ENCODE measurements around the gene PER1. TPM values are rescaled to one million over a fixed set of nuclear protein-coding genes. Genes with fewer than 3 reads are reported as not detected.

PER1 gene, protein sequence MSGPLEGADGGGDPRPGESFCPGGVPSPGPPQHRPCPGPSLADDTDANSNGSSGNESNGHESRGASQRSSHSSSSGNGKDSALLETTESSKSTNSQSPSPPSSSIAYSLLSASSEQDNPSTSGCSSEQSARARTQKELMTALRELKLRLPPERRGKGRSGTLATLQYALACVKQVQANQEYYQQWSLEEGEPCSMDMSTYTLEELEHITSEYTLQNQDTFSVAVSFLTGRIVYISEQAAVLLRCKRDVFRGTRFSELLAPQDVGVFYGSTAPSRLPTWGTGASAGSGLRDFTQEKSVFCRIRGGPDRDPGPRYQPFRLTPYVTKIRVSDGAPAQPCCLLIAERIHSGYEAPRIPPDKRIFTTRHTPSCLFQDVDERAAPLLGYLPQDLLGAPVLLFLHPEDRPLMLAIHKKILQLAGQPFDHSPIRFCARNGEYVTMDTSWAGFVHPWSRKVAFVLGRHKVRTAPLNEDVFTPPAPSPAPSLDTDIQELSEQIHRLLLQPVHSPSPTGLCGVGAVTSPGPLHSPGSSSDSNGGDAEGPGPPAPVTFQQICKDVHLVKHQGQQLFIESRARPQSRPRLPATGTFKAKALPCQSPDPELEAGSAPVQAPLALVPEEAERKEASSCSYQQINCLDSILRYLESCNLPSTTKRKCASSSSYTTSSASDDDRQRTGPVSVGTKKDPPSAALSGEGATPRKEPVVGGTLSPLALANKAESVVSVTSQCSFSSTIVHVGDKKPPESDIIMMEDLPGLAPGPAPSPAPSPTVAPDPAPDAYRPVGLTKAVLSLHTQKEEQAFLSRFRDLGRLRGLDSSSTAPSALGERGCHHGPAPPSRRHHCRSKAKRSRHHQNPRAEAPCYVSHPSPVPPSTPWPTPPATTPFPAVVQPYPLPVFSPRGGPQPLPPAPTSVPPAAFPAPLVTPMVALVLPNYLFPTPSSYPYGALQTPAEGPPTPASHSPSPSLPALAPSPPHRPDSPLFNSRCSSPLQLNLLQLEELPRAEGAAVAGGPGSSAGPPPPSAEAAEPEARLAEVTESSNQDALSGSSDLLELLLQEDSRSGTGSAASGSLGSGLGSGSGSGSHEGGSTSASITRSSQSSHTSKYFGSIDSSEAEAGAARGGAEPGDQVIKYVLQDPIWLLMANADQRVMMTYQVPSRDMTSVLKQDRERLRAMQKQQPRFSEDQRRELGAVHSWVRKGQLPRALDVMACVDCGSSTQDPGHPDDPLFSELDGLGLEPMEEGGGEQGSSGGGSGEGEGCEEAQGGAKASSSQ (N-terminal part only)
- 9.0 TPM for total RNA-seq

DNA sequence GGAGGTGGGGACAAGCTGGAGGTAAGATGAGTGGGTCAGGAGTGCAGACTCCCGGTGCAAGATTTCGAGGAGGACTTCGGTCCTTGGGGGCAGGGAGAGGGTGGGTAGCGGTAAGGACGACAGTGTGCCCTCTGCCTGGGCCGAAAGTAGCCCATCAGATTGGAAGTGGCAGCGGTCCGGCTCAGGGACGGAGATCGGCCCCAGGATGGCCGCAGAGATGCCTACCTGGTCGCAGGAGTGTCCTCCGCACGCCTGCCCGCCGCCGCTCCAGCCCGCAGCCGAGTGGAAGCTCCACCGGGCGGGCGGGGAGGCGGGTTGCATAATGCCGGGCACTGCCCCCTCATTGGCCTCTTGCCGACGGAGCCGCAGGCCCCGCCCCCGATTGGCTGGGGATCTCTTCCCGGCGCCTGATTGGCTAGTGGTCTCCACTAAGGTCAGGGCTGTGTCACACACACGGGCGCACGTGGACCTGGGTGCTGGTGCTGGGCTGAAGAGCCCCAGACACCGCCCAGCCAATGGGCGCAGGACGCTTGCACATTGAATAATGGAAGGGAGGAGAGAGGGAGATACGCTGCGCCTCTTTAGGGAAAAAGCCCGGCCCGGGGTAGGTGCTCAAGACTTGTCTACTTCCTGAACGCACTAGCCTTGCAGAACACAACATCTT lies at the start of gene PER1:
PER1 (minus strand) TSS at position 293 of the 664 bp plus-strand sequence. CDS start 1,698 bp downstream, outside the sequence.

DNA sequence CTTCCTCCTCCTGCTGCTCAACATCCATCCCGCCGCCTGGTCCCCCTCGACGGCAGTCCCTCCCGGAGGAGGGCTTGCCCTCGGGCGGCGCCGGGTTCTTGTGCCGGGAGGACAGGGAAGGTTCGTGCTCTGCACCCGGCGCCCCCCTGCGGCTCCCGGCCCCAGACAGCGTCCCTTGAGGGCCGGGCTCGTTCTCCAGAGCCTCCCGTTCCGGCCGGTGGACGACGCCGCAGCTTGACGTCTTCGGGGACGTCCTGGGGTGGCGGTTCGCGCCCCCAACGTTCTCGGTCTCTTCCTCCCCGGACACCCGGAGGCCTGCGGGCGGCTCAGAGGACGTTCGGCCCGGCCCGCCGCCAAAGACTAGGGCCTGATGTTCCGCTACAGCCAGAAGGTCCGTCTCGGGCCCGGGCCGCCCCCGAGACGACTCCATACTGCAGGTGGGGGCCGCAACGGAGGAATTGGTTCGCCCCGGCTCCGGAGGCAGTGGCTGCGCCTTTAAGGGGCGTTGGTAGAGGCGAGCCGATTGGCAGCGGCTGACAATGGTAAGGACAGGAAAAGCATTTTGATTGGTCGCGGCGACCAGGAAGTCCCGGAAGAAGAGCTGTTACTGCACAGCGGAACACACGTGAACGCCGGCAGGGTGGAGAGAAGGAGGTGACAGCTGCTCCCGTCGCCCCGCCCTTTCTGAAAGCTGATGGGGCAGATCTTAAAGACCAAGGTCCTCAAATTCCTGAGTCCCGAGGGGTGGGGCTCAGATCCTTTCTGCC lies 37.7 kb upstream of the PER1 start, which contains the start of gene BORCS6:
BORCS6 (minus strand) TSS at position 470 of the 767 bp plus-strand sequence; CDS start at position 430, 40 bp downstream.

DNA sequence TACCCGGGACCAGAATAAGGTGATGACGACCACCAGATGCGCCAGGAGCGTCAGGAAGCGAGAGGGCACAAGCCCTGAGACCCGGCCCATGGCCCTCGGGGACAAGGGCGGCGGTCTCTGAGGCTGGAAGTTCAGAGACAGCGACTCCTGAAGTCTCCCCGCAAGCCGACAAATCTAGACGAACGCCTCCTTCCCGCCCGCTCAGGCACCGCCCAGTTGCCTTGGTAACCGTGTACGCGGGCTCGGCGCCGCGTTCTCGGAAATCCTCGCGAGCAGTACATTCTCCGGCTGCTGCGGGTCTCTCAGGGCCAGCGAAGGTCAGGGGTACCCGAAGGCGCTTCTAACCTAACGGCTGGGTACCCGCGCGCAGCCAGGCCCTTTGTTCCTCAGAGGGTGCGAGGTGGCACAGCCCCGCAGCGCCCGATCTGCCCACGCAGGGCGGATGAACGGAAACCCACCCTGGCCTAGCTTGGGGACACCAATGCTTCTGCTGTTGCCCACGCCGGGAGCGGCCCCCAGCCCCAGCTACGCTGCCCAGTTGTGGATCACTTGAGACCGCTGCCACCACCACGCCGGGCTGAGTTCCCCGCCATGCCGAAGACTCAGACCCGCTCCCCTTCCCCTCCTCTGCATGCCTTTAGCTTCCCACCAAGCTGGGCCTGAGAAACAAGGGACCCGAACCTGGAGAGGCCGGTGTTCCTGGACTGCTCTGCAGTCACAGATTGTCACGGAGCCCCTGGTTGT lies 24.2 kb upstream of the PER1 start, which contains the start of gene TMEM107:
TMEM107 (minus strand) TSS at position 184 of the 744 bp plus-strand sequence; CDS start at position 90, 94 bp downstream.

DNA sequence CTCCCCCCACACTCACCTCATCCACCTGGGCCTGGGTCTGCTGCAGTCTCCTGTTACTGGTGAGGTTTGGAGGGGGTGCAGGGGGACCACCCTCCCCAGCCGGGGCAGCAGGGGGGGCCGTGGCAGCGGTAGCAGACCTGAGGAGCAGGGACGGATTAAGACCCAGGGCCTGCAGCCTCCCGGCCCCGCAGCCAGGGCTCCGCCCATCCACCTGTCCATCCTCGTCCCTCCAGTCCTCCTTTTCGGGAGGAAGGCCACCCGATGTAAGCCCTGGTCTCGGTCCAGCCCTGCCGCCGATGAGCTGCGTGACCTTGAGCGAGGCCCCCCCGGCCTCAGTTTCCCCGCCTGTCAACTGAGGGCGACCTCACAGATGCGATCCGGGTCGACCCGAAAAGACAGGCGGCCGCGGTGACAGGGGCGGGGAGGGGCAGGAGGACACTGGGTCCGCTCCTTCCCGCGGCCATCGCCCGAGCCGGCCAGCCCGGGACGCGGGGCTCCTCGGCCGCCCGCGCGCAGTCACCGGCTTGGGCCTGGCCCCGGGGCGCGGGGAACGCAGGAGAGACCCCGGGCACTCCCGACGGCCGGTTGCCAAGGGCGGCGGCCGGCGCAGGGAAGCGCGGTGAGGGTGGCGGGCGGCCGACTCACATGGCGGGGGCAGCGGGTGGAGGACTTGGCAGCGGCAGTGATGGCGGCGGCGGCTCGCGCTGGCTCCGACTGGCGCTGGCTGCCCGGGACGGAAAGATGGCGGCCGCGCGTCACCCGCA lies 10.2 kb upstream of the PER1 start, which contains the start of gene VAMP2:
VAMP2 (minus strand) TSS at position 716 of the 764 bp plus-strand sequence; CDS start at position 647, 69 bp downstream.

DNA sequence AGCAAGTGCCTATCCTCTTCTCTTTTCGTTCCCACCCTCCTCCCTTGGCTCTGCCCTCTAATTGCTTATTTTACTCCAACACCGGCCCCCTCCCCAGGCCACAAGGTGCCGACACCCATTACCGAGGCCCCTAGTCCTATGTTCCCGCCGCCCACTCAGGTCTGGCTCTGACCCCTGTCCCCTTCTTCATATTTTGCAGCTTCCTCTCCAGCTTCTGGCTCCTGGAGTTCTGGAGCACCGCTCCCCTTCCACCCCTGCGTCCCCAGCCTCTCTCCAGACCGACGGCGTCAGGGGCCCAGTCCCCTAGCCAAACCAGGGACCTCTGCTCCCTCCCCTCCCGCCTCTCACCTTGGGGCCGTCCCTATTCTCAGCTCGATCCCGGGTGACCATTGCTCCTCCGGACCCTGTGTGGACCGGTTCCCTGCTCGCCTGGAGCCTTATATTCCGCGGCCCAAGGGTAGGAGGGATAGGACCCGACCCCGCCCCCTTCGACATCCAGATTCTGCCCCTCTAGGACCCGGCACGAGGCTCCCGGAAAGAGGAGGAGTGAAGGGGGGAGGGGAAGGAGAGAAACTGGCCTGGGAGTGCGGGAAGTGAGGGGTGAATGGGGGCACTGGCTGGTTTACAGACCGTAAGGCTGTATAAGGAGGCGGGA lies 28.4 kb downstream of the PER1 start, which contains the start of gene HES7:
HES7 (minus strand) TSS at position 412 of the 655 bp plus-strand sequence; CDS start at position 390, 22 bp downstream.

DNA sequence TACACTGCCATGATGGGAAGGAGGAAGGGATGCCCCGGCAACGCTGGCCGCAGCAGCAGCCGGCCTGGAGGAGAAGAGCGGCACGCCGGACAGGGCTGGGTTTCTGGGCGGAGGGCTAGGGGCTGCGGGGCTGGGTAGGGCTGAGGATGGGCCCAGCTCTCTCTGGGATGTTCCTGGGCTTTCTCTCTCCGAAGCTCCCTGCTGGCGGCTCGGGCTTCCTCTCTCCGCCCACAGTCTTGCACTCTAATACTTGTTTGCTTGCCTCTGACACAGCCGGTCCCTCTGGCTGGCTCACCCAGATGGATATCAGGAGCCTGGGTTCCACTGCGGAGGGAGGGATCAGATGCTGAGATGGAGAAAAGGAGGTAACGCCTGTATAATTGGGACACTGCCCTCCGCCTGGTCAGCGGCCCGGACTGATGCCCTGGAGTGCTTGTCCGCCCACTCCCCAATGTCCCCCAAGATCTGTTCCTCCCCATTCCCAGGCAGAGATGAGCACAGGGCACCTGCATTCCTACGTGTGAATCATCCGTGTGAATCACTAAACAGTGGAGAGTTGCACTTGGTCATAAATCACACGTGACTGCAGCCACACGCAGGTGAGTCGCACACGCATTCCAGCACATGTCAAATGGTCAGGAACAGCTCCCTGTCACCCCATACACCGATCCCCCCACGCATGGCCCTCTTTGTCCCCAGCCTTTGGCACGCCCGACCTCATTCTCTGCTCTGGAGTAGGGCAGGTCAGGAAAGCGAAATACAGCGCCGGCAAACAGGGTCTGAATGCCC lies 34.0 kb downstream of the PER1 start, which contains the start of gene ALOXE3:
ALOXE3 (minus strand) TSS at position 535 of the 789 bp plus-strand sequence; CDS start at position 11, 524 bp downstream.

Other genes starting within 250 kb of the PER1 start
- gene RNF227, start 236.1 kb downstream of the PER1 start, total RNA-seq = 8.1 TPM
- gene KCNAB3, start 222.5 kb downstream of the PER1 start, total RNA-seq = 3.7 TPM
- 21.9 TPM for gene TRAPPC1, start 220.5 kb downstream of the PER1 start, total RNA-seq
- 31.6 TPM for gene CNTROB, start 220.2 kb downstream of the PER1 start, total RNA-seq
- gene GUCY2D, start 149.8 kb downstream of the PER1 start, total RNA-seq = not detected
- gene ALOX15B, start 113.3 kb downstream of the PER1 start, total RNA-seq = not detected
- gene ALOX12B, start 64.7 kb downstream of the PER1 start, total RNA-seq = not detected
- gene ALOXE3, start 33.9 kb downstream of the PER1 start, total RNA-seq = 0.69 TPM
- gene HES7, start 28.3 kb downstream of the PER1 start, total RNA-seq = 0.46 TPM
- gene VAMP2, start 10.5 kb upstream of the PER1 start, total RNA-seq = 86.5 TPM
- 31.4 TPM for gene TMEM107, start 24.0 kb upstream of the PER1 start, total RNA-seq
- gene BORCS6, start 37.8 kb upstream of the PER1 start, total RNA-seq = 5.1 TPM
- 6.9 TPM for gene AURKB, start 58.2 kb upstream of the PER1 start, total RNA-seq
- gene CTC1, start 95.7 kb upstream of the PER1 start, total RNA-seq = 15.9 TPM
- 23.1 TPM for gene PFAS, start 96.9 kb upstream of the PER1 start, total RNA-seq
- gene RANGRF, start 136.3 kb upstream of the PER1 start, total RNA-seq = 12.7 TPM
- gene SLC25A35, start 143.0 kb upstream of the PER1 start, total RNA-seq = 0.46 TPM
- 1.6 TPM for gene ARHGEF15, start 157.8 kb upstream of the PER1 start, total RNA-seq
- not detected for gene ODF4, start 187.4 kb upstream of the PER1 start, total RNA-seq
- 3,063 TPM for gene RPL26, start 230.8 kb upstream of the PER1 start, total RNA-seq
- gene RNF222, start 245.4 kb upstream of the PER1 start, total RNA-seq = not detected